ENCODE measurements around the gene SENP3.

GRCh38 chr17:7558544-7559319 is 3.0 kb upstream of the SENP3 start, which contains the start of gene TNFSF13:
- TF ChIP-seq CTCF (IDR thresholded peaks at IDR 0.05) (no peak), POLR2A (IDR thresholded peaks at IDR 0.05) (no peak)

Measured in adrenal gland (tissue), 5 donors.